OCI-LY3 (cell line): ENCODE data around the gene BEGAIN.

Source experiments
- CTCF ChIP-seq: fragments of 200-600, 300-600 bp; sonication (generic); IDR thresholded peaks from 2 replicates; pipeline ENCODE4 v1.5.1; 2014; ENCODE audit warnings: antibody characterized with exemption, low read length, low read depth
- EZH2phosphoT487 ChIP-seq: fragments of 200-600 bp; shearing (Covaris generic); IDR thresholded peaks from 2 replicates; pipeline ENCODE4 v1.6.1; 2018; ENCODE audit warnings: antibody characterized with exemption, mixed run types, low read depth

GRCh38 chr14:100490252-100490651 is 97.0 kb downstream of the BEGAIN start:
- TF ChIP-seq CTCF (no peak), EZH2phosphoT487 (no peak)
